NCI-H2196 treated with DMSO at 0.1 percent for 48 hours (cell line): ENCODE results near the gene CBX4.

Experiments used
- DNase-seq: peaks from one replicate; lab custom pipeline; 2025; ENCODE audit not compliant: unreplicated experiment; lab: John Stamatoyannopoulos, UW

The CBX4 gene

GRCh38 chr17:79831265-79832217 is 7.7 kb downstream of the CBX4 start:
- peak; percentile 97 for DNase-seq

- peak; percentile 74 for DNase-seq
Measured at GRCh38 chr17:79830763-79831264, 8.4 kb downstream of the CBX4 start.

- DNase-seq: no peak
Measured at GRCh38 chr17:79830303-79830702, 8.9 kb downstream of the CBX4 start.

- DNase-seq: no peak
Measured at GRCh38 chr17:79829457-79829856, 9.8 kb downstream of the CBX4 start.

- no peak for DNase-seq
Measured at GRCh38 chr17:79829004-79829403, 10.2 kb downstream of the CBX4 start.

GRCh38 chr17:79826841-79827578 is 12.2 kb downstream of the CBX4 start:
- DNase-seq: no peak

GRCh38 chr17:79826204-79826680 is 13.0 kb downstream of the CBX4 start:
- DNase-seq: no peak

- no peak for DNase-seq
Measured at GRCh38 chr17:79825580-79825921, 13.7 kb downstream of the CBX4 start.

GRCh38 chr17:79824893-79825579 is 14.2 kb downstream of the CBX4 start:
- DNase-seq: no peak

- no peak for DNase-seq
Measured at GRCh38 chr17:79824234-79824633, 15.0 kb downstream of the CBX4 start.

- DNase-seq: no peak
Measured at GRCh38 chr17:79822583-79823124, 16.6 kb downstream of the CBX4 start.

- DNase-seq: no peak
Measured at GRCh38 chr17:79821331-79822095, 17.7 kb downstream of the CBX4 start.

- DNase-seq: no peak
Measured at GRCh38 chr17:79820959-79821330, 18.3 kb downstream of the CBX4 start.

- no peak for DNase-seq
Measured at GRCh38 chr17:79819534-79820276, 19.5 kb downstream of the CBX4 start.

- DNase-seq: no peak
Measured at GRCh38 chr17:79819085-79819484, 20.2 kb downstream of the CBX4 start.

- no peak for DNase-seq
Measured at GRCh38 chr17:79818026-79818758, 21.0 kb downstream of the CBX4 start.

GRCh38 chr17:79815836-79816461 is 23.3 kb downstream of the CBX4 start:
- no peak for DNase-seq
